H4 (cell line): ENCODE measurements around the gene GASK1A. TPM values are rescaled to one million over a fixed set of nuclear protein-coding genes. Genes with fewer than 3 reads are reported as not detected.
"Not testable (repeated sequence)": the region's sequence is repeated elsewhere in the genome, so short reads cannot be mapped to it uniquely, and the experiment has no call there.

Experiments
- DNase-seq: peaks from one replicate; pipeline ENCODE4 v3.0.0-alpha.2; 2015; ENCODE audit warnings: low spot score
- total RNA-seq: library from RNA; depleted of rRNA; stranded (reverse); fragments of >200 nt; shearing (Covaris generic); gene quantifications from 2 replicates; pipeline ENCODE4 v1.2.3, GENCODE V29; 2014

Gene GASK1A
- total RNA-seq, 1 experiment from 2014 or later, result 0.08 TPM

GRCh38 chr3:43062040-43062563, 83.0 kb downstream of the GASK1A start:
- DNase-seq, result no peak

GRCh38 chr3:43062564-43063040, 83.5 kb downstream of the GASK1A start:
- no peak for DNase-seq

DNA sequence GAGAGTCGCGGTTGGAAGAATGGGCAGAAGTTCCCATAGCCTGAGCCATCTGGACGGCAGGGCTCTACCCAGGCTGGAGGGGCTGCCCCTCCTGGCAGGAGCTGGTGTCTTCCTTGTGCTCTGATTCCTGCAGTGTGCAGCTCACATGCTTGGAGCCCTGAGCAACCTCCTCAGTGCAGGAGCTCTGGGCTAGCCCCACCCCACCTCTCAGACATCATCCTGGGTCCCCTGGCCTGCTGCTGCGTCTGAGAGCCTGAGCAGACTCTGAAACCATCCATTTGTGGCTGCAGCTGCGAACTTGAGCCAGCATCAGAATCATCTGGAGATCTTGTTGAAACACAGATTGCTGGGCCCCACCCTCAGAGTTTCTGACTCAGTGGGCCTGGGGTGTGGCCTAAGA, 84.0 kb downstream of the GASK1A start:
- DNase-seq, result no peak

GRCh38 chr3:43070670-43071069, 91.6 kb downstream of the GASK1A start:
- DNase-seq, result not testable (repeated sequence)

DNA sequence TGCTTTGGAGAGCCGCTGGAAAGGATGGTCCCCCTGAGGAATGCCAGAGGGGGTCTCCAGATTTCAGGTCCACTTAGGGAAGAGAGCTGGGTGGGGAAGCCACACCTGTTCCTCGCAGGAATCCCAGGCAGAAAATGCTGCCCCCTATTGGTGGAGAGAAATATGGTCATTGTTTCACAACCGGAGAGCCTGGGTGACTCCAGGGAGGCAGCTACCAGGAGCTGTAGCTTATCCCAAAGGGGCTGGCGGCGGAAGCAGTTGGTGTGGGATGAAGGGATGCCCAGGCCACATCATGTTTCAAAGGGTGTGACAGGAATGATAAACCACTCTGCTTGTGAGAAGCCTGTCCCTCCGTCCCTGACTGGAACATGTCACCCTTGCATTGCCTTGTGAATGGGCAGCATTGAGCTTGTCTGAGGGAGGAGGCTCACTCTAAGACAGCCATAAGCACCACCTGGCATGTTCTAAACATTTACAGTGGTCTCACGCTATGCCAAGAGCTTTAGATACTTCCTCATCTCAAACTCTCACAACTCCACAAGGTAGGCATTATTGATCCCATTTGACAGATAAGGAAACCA, 92.3 kb downstream of the GASK1A start:
- DNase-seq, result no peak

DNA sequence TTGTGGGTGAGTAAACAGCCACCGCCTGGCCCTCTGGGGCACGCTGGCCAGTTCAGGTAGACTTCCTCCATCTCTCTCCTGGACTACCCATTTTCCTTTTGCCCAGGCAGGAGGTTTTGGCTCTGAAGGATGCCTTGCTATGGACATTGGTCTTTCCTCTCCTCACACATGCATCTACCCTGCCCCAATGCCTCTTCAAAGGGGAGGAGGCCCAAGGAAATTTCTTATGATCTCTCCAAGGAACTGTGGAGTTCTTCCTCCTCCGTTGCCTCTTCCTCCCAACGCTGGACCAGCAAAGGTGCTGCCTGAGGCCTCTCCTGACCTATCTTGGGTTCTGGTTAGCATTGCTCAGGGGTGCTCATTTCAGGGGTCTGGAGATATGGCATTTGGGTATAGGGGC, 93.2 kb downstream of the GASK1A start:
- no peak for DNase-seq

- no peak for DNase-seq
Measured at GRCh38 chr3:43073116-43073835, 94.2 kb downstream of the GASK1A start.

GRCh38 chr3:43073836-43074220, 94.7 kb downstream of the GASK1A start:
- no peak for DNase-seq

GRCh38 chr3:43074482-43074881, 95.4 kb downstream of the GASK1A start:
- DNase-seq, result no peak

GRCh38 chr3:43074901-43075689, 96.0 kb downstream of the GASK1A start:
- DNase-seq, result no peak

DNA sequence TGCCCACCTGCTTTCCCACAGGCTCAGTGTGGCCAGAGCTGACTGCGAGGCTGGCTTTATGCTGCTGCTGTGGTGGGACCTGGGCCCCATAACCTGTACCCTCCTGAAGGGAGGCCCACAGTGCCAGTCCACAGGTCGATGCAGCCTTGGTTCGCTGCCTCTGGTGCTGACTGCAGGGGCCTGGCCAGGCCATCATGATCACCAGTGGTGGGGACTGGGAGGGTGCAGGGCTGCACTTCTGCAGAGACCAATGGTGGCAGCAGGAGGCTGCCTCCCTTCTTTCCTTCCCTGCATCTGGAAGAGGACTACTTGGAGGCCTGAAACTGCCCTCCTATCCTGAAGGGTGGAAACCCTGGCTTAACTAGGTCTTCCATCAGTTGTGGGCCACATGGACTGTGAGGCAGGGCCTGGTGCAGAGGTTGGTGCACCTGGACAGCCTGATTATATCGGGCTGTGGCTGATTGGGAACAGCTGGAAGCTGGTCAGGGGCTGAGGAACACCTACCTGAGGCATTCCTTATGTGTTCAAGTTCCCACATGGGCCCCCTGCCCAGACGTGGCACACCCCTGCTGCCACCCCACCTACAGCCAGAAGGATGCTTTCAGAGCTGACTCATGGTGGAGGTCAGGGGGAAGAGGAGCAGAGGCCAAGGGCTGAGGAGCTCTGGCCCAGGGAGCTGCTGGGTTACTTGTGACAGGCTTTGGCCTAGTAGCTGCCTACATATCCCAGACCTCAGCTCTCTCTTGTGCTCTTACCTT, 97.0 kb downstream of the GASK1A start:
- no peak for DNase-seq

DNA sequence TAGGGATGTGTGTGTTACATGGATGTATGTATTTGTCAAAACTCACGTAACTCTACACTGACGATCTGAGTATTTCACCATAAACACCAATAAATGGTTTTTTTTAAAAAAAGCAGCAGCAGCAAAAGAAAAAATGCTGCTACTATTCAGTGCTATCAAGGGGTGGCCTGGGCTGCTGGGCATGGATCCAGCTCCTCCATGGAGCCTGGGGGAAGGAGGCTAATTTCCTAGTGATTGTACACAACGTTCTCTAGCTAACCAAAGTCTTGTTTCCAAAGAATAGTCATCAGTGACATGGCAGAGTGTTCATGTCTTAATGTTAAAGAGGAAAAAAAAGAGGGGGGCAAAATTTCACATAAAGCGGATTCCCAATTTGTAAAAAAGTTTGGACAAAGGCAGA, 97.7 kb downstream of the GASK1A start:
- no peak for DNase-seq

DNA sequence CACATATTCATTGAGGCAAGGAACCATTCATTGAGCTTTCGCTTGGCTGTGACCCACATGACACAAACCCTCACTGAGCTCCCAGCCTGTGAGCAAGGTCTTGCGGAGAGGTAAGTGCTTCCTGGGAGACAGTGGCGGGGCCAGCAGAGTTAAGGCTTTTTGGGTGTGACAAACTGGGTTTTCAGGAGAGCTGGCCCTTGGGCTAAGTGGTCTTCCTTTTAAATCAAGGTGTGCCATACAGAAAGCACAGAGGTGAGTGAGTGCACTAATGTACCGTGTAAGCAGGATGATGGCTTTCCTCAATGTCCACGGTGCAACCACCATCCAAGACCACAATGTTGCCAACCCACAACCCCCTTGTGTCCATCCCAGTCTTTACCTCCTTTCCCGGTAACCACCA, 98.2 kb downstream of the GASK1A start:
- no peak for DNase-seq

DNA sequence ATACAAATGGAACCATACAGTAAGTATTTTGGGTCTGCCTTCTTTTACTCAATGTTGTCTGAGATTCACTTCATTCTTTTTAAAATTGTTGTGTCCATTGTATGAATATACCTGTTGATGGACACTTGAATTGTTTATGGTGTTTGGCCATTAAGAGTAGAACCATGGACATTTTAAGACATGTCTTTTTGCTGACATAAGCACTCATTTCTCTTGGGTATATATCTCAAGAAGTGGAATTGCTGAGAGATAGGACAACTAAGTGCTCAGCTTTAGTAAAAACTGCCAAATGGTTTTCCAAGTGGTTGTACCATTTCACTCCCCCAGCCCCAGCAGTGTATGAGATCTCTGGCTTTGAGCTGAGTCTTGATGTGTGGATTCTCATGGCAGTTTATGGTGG, 98.6 kb downstream of the GASK1A start:
- no peak for DNase-seq

GRCh38 chr3:43079536-43080332, 100.6 kb downstream of the GASK1A start:
- DNase-seq, result no peak

DNA sequence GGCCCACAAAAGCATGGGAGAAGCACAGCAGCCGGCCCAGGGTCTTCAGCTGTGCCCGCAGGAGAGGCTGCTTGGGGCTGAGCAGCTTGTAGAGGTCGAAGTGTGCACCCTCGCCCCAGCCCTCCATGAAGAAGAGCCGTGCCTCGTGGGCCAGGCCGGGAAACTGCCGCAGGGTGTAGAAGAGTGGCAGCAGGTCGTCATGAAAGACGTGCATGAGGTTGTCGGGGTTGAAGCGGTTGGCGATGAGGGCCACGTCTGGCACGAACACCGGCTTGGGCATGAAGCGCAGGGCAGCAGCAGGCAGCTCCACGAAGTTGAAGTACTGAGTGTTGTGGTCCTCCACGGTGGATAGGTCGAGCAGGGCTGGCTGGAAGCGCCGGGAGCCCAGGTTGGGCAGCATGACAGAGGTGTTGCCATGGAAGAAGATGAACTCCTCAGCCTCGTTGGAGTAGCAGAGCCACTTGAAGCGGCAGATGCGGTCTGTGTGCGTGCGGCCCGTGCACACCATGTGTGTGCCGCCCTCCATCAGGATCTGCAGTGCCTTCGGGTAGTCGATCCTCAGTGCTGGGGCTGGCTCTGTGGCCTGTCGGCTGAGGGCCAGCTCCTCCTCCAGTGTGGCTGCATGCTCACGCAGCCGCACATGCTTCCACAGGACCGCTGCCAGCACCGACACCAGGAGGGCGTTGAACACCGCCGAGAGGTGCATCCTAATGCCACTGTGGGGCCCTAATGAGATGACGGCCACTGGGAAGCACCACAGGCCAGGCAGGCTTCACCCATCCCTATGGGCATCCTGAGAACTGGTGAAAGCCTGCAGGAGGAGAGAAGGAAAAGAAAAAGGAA, 101.8 kb downstream of the GASK1A start:
- no peak for DNase-seq

- no peak for DNase-seq
Measured at GRCh38 chr3:43081796-43082195, 102.7 kb downstream of the GASK1A start.

DNA sequence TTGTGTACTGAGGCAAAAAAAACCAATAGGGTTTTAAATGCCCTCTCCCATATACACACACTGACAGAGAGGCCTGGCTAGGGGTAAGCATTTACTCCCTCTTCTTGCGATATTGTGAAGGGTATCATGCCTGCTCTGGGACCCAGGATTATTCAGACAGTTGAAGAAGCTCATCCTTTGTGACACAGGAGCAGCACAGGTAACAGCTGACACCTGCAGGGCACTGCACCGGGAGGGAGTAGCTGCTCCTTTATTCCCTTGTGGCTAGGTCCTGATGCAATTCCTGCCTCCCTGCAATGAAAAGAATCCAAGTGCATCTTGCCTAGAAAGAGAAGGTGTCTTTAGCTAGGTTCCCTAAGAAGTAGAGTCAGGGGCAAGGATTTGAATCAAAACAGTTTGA, 103.3 kb downstream of the GASK1A start:
- DNase-seq, result no peak

GRCh38 chr3:43086460-43087165, 107.5 kb downstream of the GASK1A start:
- no peak for DNase-seq
